LHCN-M2 (cell line): ENCODE data around the gene ODAD4. TPM values are rescaled to one million over a fixed set of nuclear protein-coding genes. Genes with fewer than 3 reads are reported as not detected.
"Not testable (repeated sequence)": the region's sequence is repeated elsewhere in the genome, so short reads cannot be mapped to it uniquely, and the experiment has no call there.

Experiments
- DNase-seq: peaks from one replicate; pipeline ENCODE4 v3.0.0-alpha.2; 2012; ENCODE audit warnings: low read depth
- total RNA-seq: library from RNA; depleted of rRNA; stranded (reverse); fragments of >200 nt; gene quantifications from 2 replicates; pipeline ENCODE4 v1.2.3, GENCODE V29; 2014; rRNA removed

The ODAD4 gene
- total RNA-seq, 1 experiment from 2014 or later = 0.86 TPM

DNA sequence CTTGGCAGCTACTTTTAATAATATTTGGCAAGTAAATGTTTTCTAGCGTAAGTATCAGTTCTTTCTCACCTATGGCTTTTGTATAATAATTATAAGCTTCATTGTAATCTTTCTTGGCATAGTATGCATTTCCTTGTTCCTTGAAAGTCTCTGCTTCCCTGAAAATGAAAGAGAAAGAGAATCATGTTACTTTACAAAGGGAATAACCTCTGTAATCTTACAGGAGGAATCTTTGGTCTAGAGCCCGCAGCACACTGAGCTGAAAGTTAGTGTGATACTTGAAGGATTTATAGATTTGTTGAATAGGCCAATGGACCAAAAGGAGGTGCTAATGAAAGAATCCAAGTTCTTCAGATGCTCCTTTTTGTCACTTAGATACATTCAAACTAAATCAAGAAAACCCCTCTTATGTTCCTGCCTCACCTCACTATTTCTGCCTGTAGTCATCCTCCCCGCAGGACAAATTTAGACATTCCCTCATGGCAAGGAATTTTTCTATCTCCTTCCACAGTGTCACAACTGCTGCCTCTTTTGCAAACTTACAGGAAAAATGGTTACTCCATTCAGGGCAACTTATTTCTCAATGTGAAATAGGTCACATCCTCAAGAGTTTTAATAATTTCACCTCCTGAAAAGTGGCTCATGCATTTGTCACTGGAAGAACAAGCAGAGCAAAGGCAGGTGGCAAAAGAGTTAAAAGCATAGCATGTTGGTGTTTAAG is 70.2 kb downstream of the ODAD4 start:
- no peak for DNase-seq

DNA sequence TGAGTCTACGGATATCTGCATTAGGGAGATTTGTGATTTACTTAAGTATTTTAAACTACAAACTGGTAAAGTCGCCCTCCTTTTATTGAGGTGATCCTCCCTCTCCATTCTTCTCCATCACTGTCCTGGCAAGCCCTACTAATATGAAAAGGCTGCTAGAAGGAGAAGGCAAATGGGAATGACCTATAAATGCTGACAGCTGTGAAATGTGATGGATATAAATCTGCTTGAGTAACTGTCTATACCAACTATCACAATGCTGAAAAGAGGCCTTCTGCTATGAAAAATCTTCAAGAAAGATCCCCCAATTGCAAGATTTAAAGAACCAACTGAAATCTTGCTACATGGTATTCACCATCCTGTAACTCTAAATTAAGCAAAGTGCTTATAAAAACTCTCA is 71.3 kb downstream of the ODAD4 start:
- no peak for DNase-seq

DNA sequence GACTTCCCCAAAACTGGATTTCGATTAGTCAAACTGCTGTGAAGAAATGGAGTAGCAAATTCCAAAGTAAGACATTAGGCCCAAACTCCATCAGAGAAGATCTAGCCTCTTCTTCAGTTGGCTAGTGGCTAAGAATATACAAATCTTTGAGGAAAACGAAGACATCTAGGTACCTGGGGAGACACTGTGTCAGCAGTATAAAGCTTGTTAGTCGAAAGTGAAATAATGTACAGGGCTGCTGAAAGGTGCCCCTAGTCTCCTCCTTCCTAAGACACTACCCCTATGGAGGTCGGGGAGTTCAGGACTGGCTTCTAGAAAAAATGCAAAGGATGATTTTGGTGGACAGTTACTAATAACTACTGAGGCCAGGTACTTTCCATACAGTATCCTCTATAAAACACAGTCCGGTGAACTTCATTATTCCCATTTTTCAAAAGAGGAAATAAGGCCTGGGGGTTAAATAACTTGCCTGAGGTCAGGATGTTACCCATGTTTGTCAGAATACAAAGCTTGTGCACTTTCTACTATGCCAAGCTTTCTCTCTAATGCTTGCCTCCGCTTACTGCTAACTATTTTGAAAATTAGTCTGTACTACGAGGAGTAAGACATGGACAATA is 71.9 kb downstream of the ODAD4 start:
- no peak for DNase-seq

DNA sequence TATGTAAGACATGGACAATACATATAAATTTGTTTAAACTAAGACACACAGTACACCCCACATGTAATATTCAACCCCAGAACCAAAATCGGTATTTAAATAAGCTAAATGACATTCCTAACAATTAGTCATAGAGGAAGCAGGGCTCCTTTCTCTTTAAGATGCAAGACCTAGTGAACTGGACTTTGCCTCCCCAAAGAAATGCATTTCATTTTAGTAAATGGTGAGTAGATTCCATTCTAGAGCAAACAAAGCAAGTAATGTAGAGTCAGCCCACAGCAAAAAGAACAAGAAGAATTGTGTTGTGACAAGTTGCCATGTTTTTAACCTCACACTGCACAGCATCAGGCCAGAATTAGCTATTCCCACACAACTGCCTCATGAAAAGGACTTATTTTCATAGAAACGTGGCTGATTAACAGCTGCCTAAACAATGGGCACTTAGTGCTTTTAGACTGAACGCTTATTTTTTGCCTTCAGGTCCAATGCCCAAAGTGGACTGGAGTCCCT is 72.4 kb downstream of the ODAD4 start:
- peak; percentile 61 for DNase-seq

DNA sequence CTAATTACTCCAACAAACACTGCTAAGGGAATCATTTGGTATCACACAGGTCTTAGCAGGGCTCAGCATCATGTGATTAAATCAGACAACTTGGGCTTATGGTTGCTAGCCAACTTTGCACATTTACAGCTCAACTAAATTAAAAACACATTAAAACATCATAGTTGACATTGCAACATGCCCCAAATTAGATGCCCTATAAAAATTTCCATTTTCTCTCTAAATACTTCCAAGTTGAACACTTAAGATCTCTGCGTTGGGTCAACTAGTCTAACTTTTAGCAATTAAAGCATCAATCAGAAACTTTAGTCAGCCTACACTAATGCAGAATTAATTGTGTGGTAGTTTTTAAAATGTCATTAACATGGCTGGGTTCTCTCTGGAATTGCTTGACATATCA is 74.7 kb downstream of the ODAD4 start:
- no peak for DNase-seq

DNA sequence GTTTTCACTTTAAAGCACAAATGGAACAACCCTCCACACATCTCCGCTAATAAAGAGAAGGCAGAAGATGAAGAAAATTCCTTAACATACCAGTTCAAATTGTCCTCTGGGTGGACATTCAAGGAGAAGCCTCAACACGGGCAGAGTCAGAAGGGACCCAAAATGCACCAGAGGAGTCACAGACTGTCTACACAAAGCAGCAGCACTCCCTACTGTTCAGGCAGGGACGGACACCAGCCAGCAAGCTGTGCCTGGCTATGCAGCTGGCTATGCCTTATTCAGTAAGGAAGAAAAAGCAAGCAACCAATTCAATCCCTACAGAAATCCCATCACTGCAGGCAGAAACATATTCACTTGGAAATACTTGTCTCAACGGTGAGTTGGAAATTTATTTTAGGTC is 78.8 kb downstream of the ODAD4 start:
- no peak for DNase-seq

DNA sequence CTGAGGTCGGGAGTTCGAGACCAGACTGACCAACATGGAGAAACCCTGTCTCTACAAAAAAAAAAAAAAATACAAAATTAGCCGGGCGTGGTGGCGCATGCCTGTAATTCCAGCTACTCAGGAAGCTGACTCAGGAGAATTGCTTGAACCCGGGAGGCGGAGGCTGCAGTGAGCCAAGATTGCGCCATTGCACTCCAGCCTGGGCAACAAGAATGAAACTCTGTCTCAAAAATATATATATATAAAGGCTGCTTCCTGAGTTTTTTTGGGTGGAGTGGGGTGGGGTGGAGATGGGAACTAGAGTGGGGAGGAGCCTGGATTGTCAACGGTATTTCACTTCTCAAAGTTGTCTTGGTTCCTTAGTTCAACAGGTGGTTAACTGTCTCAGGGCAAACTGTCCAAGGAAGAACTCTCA is 79.9 kb downstream of the ODAD4 start:
- peak; percentile 26 for DNase-seq

DNA sequence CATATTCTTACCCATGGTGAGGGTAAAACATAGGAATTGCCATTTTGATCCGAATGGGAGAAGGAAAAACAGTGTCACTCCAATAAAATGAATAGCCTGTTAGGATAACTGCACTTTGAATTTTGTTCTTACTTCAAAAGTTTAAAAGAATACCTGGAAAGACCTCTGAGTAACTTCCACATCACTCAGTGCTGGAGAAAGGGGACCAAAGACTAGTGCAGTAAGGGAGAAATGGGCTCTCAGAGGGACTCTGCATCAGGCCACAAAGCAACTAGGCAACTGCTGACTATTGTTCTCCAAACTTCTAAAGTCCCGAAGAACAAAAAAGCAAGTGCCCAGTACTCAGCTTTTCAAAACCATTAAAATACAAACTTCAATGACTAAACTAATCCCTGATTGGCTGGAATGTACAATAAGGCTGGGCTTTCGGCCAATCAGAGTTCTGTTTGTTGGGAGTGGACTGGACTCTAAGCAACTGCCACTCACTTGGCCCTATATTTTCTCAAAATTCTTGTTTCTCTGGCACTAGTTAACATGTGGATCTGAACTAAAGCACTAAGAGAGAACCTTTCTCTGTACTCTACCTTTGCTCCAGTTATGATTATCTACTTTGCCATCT is 80.6 kb downstream of the ODAD4 start:
- DNase-seq = peak; percentile 50

DNA sequence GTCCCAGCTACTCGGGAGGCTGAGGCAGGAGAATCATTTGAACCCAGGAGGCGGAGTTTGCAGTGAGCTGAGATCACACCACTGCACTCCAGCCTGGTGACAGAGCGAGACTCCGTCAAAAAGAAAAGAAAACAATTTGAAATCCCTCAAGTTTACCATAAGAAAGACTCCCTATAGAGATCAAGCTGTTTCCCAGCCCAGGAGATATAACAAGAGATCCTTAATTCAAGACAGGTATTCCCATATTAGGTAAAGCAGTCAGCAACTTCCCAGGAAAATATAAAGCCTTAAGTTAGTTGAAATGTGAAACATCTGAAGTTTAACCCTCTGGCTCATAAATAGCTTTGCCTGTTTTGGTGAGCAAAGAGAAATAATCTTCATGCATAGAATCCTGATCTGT is 81.9 kb downstream of the ODAD4 start:
- not testable (repeated sequence) for DNase-seq

DNA sequence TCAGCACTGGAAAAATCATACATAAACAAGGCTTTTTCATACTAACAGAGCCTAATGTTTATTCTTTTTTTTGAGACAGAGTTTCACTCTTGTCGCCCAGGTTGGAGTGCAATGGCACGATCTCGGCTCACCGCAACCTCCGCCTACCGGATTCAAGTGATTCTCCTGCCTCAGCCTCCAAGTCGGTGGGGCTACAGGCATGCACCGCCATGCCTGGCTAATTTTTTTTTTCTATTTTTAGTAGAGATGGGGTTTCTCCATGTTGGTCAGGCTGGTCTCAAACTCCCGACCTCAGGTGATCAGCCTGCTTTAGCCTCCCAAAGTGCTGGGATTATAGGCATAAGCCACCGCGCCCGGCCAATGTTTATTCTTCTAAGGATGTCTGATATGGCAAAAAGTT is 83.3 kb downstream of the ODAD4 start:
- DNase-seq = not testable (repeated sequence)

Other genes with a start within 250 kb of the ODAD4 start
- gene EIF1, start 241.7 kb upstream of the ODAD4 start, total RNA-seq = 56.9 and 63.7 TPM in 2 replicates
- not detected in 2 replicates for gene GAST, start 218.3 kb upstream of the ODAD4 start, total RNA-seq
- under 0.01 TPM in 1 of 2 replicates, not detected in the other for gene HAP1, start 196.0 kb upstream of the ODAD4 start, total RNA-seq
- not detected in 2 replicates for gene JUP, start 143.9 kb upstream of the ODAD4 start, total RNA-seq
- 46.0 and 49.1 TPM in 2 replicates for gene P3H4, start 118.7 kb upstream of the ODAD4 start, total RNA-seq
- 271 and 283 TPM in 2 replicates for gene FKBP10, start 117.6 kb upstream of the ODAD4 start, total RNA-seq
- 74.1 and 101 TPM in 2 replicates for gene NT5C3B, start 94.4 kb upstream of the ODAD4 start, total RNA-seq
- gene KLHL10, start 92.8 kb upstream of the ODAD4 start, total RNA-seq = not detected in 2 replicates
- 21.8 and 22.5 TPM in 2 replicates for gene KLHL11, start 65.2 kb upstream of the ODAD4 start, total RNA-seq
- 181 and 184 TPM in 2 replicates for gene ACLY, start 11.7 kb upstream of the ODAD4 start, total RNA-seq
- 61.6 and 75.1 TPM in 2 replicates for gene CNP, start 36.2 kb downstream of the ODAD4 start, total RNA-seq
- 67.5 and 83.1 TPM in 2 replicates for gene DNAJC7, start 86.8 kb downstream of the ODAD4 start, total RNA-seq
- gene NKIRAS2, start 89.5 kb downstream of the ODAD4 start, total RNA-seq = 41.2 and 48.5 TPM in 2 replicates
- gene C17orf113, start 120.0 kb downstream of the ODAD4 start, total RNA-seq = 0.29 TPM in 1 of 2 replicates, not detected in the other
- gene ZNF385C, start 167.9 kb downstream of the ODAD4 start, total RNA-seq = not detected in 2 replicates
- gene DHX58, start 182.1 kb downstream of the ODAD4 start, total RNA-seq = 5.3 and 8.0 TPM in 2 replicates
- 14.5 and 22.2 TPM in 2 replicates for gene KAT2A, start 190.8 kb downstream of the ODAD4 start, total RNA-seq
- gene HSPB9, start 192.2 kb downstream of the ODAD4 start, total RNA-seq = not detected in 2 replicates
- gene RAB5C, start 224.4 kb downstream of the ODAD4 start, total RNA-seq = 111 and 139 TPM in 2 replicates